GM21390 (cell line): ENCODE results near the gene VDR.

Experiments used
- ATAC-seq: cut with Tn5 transposase; IDR thresholded peaks from one replicate; pipeline ENCODE4 v1.9.1; 2021; ENCODE audit not compliant: unreplicated experiment

Gene VDR

DNA sequence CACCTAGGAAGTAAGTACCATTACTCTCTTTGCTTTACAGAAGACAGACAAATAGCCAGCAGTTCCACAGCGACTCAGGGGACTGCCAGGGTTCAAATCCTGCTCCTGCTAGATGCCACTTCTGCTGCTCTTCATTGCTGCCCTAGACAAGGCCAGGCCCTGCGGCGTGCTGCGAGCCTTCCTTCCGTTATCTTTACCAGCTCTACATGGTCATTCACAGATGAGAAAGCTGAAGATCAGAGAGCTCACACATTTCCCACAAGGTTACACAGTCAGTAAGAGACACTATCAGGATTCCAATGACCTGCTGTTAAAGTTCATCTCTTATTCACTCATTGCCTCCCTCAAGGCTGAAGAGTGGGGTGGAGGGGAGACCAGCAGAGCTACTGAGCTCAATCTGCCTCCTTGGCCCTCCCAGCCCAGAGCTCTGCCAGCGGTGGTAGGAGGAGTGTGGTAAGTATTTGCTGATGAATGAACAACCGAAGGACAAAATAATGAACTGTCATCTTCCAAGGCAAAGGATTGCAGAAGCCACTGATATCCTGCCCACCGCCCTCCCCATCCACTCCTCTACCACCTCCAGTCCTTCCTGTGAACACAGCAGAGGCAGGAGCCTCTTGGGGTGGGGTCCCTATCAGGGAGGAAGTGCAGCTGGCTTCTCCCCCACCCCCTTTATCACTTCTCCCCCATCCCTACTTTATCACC is 70.4 kb downstream of the VDR start:
- ATAC-seq = no peak

DNA sequence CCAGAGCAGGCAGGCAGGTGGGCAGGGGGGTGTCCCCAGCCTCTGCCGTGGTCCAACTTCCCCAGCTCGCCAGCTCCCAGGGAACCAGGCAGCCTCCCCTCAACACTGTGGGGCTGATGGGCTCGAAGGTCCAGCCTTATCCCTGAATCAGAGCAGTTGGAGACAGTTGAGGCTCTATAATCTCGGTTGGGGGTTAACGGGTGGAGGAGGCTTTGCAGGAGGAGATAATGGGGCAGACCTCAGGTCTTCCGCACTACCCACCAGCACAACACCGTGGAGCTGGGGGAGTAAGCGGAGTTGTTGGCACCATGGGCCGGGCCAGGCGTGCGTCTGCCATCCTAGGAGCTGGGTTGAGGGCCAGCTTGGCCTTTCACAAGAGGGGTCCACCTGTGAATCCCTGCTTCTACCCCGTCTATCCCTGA is 71.2 kb downstream of the VDR start:
- no peak for ATAC-seq

DNA sequence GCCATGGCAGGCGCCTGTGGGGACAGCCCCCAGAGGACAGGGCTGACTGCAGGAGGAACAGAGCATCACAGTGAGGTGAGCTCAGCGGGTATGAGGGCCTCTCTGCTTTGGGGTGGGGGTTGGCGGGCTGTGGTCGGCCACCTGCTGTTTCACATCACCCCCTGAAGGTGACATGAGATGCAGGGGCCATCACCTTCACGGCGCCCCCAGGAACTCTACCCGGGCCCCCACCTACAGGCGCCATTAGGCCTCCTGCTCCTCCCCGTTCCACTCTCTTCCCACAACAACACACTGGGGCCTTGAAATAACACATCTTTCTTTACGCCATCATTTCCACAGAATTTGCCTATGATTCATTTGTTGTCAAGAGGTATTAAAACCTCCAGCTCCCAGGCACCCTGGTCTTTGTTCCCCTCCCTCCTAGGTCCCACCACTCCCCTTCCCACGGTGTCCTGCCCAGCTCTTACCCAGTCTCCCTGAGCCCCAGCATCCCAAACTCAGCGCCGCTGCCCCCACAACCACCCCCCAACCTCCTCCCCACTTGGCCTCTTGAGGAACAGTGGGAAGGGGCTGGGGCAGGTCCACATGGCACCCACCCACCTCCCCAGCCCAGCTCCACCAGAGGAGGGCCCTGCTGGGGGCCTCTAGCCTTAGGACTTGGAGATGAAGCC is 72.4 kb downstream of the VDR start:
- no peak for ATAC-seq

DNA sequence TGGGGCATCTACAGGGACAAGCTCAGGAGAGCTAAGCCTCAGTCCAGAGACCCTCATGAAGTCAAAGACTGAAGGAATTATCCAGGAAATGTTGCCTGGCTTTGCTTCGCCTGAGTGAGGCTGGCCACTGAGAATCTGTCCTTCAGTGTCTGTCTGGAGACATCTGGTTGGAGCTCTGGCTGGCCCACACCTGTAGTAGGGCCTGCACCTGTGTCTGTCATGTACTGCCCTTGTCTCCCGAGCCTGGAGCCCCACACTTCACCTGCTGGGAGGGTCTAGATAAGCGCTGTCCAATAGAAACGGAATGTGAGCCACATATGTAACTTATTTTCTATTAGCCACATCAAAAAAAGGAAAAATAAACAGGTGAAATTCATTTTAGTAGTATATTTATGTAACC is 75.2 kb downstream of the VDR start:
- ATAC-seq = no peak

GRCh38 chr12:47828976-47829482 is 75.8 kb downstream of the VDR start:
- no peak for ATAC-seq

DNA sequence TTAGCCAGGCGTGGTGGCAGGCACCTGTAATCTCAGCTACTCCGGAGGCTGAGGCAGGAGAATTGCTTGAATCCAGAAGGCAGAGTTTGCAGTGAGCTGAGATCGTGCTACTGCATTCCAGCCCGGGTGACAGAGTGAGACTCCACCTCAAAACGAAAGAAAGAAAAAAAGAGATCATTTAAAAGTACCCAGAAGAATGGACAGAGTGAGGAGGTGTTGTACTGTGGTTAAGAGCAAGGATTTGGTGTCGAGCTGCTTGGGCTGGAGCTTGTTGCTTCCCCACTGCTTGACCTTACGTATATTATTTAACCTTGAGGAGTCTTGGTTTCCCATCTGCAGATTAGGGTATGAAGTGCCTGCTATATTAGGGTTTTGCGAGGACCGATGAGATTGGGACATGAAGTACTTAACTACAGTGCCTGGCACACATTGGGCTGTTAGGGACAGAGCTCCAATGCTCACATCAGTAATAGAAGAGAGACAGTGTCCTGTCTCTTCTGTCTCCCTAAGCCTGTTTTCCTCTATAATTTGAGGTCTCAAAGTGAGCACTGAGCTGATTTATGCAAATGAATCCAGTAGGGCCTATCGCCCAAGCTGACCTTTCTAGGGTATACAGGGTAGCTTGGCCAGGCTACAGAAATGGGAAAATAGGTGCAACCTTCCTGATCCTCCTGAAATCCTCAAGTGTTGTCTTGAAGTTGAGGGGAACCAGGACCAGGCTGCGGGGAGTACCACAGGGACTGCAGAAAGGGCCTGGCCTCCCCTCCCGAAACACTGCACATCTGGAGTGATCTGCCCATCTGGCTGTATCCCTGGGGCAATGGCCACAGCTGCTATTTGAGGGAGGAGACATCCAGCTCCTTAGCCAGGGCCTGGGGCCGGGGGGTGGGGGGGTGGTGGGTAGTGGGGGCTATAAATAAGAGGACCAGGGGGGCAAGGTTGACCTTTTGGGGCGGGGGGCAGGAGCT is 76.5 kb downstream of the VDR start:
- ATAC-seq = no peak

DNA sequence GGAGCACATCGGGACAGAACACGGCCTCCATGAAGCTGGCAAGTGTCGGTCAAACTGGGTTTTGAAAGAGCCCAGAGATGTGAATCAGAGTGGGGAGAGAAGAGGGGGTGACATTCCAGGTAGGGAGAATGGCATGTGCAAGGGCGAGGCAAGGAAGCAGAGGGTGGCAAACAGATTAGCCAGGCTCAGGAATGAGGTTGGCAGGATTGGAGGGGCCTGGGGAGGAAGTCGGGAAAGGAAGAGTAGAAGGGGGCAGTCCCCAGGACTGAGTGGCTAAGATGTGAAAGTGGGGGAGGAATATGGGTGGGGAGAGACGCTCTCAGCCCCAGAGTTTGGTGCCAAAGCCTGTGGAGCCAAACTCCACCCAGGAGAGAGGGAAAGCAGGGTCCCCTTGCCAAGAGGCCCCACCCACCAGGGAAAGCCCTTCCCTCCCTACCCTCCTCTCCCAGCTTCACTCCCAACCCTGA is 79.6 kb downstream of the VDR start:
- no peak for ATAC-seq

DNA sequence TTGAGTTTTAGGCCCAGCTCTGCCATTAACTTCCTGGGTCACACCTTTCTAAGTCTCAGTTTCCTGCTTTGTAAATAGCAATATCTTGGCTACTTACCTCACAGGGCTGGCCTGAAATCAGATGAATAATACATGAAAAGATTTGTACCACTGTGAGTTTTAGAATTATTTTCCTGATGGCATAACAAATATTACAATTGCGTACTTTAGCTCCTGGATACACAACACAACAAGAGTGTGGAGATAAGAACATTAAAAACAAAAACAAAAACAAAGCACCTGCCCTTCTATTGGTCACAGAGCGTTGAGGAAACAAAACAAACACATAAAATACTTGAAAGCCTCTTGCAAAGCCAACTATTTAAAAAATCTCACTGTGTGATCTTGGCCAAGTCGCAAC is 80.2 kb downstream of the VDR start:
- no peak for ATAC-seq

DNA sequence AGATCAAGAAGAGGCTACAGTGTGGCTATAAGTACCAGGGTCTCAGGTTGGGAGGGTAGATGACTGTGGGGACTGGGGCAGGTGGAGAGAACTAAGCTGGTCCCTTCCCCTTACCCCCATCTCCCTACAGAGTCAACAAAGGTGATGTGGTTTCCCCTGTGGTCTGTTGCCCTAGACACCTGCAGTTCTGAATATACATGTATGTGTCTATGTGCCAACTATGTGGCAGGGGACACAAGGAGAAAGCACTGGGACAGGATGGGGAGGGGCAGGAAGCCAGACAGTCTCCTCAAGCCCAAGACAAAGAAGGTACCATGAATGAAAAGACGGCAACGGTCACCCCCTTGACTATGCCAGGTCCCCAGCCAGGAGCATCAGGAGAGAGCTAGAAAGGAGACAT is 80.6 kb downstream of the VDR start:
- no peak for ATAC-seq

DNA sequence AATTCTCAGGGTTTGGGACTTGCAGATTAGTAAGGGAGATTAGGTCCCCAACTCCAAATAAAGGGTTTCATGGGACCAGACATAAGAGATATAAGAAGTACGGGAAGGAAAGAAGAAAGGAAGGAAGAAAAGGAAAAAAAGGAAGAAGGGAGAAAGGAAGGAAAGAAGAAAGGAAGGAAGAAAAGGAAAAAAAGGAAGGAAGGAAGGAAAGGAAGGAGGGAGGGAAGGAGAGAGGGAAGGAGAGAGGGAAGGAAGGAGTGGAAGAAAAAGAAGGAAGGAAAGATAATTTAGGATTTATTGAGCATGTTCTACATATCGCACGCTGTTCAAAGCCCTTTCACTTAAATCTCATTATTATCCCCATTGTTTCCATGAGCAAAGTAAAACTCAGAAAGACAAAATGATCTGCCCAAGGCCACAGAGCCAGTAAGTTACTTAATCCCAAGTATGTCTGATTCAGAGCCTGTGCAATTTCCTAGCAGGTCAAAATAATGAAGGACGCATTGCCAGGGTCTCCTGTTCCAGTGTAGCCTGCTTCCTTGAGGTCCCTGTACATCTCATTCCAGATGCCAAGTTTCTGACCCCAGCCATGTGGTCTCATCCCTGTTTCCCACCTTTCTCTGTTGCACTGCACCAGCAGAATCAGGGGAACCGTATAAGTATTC is 81.2 kb downstream of the VDR start:
- ATAC-seq = no peak

DNA sequence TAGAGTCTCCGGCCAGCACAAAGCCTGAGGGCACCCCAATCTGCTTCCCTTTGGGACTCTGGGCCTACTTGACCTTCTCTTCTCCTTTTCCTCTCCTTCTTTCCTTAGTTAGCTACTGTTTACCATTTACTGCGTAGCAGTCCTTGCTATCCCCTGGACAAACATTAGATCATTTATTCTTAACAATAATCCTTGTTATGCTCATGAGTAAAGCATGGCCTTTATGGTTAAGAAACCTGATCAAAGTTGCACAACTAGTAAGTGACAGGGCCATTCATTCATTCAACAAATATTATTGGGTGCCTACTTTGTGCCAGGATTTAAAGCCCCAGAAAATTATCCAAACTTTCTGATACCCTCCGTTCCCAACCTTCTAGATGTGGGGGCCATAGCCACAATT is 81.9 kb downstream of the VDR start:
- no peak for ATAC-seq

DNA sequence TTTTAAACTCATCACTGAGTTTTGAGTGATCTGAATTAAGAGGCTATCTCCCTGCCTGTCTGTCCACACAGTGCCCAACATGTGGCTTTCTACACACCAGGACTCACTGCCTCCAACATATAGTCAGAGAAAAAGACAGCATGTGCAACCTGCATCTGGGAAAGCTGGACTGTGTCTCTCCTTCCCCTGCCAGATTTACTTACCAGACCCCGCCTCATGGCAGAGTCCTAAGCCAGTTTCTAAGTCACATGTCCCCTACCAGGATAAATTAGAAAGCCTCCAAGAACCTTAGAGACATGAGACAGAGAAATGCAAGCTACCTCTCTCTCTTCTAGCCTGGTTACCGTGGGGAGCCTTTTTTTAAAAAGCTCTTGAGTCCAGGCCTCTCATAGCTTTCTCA is 82.4 kb downstream of the VDR start:
- ATAC-seq = no peak

- no peak for ATAC-seq
Observed at GRCh38 chr12:47821346-47821706, 83.5 kb downstream of the VDR start.

DNA sequence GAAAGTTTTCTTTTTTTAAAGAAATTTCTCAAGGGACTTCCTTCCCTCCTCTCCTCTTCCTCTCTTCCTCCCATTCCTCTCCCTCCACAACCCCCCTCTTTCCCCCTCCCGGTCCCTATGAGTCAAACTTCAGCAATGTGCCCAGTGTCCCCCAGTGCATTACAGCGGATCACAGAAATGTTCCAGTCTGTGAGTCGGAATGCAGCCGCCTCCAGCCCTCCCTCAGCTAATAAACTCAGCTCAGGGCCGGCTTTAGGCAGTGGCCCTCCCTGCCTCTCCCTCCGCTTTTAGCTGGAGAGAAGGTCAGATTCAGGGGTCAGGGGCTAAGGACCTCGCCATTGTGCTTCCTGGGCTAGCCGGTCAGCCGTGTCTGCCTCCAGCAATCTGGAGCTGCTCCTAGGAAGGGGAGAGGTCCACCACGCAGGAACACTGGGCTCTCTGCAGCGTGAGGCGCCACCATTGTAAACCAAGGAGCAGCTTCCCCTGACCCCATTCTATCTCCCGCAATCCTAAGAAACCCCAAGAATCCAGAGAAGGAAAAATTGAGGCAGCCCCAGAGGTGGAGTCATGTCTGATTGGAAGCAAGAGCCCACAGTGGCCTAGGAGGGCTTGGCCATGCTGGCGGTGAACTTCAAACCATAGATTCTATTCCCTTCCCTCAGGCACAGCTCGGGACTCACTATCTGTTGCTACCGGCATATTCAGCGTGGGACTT is 84.0 kb downstream of the VDR start:
- no peak for ATAC-seq

GRCh38 chr12:47819896-47820630 is 84.7 kb downstream of the VDR start, which contains the start of gene HDAC7:
Gene HDAC7, minus strand, starts transcription at chr12:47819903. Its CDS starts 118 bp downstream, at chr12:47819785.
- peak; percentile 44 for ATAC-seq

DNA sequence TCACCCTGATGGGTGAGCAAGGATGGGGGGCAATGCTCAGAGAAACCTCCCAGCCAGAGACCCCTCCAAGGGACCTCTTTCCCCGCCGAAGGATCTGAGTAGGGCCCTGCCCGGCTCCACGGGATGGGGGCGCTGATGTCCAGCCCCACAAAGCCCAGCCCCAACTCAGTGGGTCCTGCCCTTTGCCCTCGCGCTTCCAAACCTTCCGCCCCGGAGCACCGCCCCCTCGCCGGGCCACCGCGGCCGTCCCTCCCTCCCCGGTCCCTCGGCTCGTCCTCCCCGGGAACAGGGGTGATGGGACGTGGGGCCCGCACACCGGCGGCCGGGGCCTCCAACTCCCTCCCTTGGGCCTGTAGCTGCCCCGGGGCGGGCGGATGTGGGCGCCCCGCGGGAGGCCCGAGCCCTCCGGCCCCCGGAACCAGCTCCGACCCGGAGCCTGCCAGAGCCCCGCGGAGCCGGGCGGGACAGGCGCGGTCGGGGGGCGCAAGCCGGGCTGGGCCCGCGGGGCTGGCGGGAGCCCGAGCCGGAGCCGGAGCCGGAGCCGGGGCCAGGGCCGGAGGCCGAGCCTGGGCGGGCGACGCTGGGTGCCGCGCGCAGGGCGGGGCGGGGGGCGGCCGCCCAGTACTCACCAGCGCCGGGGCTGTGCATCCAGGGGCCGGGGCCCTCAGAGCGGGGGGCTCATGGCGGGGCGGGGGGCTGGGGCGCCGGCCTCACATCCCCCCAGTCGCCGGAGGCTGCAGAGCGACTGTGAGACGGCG is 85.5 kb downstream of the VDR start:
- peak; percentile 44 for ATAC-seq

GRCh38 chr12:47818467-47819137 is 86.2 kb downstream of the VDR start:
- no peak for ATAC-seq

GRCh38 chr12:47818007-47818376 is 86.8 kb downstream of the VDR start:
- ATAC-seq = no peak
